ENCODE results near the gene ZNF714.

DNA sequence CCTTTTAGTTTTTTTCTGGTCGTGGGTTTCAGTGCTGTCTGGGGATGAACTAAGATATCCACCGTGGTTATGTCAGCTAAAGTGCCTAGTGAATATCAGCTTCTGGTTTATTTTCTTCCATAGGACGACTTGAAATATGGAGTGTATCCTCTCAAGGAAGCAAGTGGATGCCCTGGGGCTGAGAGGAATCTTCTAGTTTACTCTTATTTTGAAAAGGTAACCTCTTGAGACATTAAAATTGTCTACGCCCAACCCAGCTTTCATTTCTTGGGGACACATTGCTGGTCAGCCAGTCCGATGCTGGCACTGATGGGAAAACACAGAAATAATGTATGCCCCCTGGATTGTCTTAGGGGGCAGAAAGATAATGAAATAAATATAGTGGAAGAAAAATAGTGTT is 61.4 kb downstream of the ZNF714 start:
- TF ChIP-seq NFRKB (IDR thresholded peaks at IDR 0.05): no peak
- no peak for TF ChIP-seq BHLHE40 (IDR thresholded peaks at IDR 0.05; ENCODE audit: borderline replicate concordance)
- no peak for TF ChIP-seq SP1 (IDR thresholded peaks at IDR 0.05)
- TF ChIP-seq ARNT (IDR thresholded peaks at IDR 0.05): no peak
- no peak for TF ChIP-seq LEF1 (IDR thresholded peaks at IDR 0.05; ENCODE audit: borderline replicate concordance)
- TF ChIP-seq FOXK2 (IDR thresholded peaks at IDR 0.05): no peak
- TF ChIP-seq TARDBP (IDR thresholded peaks at IDR 0.05): no peak
- TF ChIP-seq FOXM1 (IDR thresholded peaks at IDR 0.05; ENCODE audit: borderline replicate concordance): no peak
- no peak for TF ChIP-seq FOXA1 (IDR thresholded peaks at IDR 0.05)

Measured in HEK293T (cell line).